Uterus (tissue), 4 donors: ENCODE results near the gene GRIA1. TPM values are rescaled to one million over a fixed set of nuclear protein-coding genes. Genes with fewer than 3 reads are reported as not detected.

Experiments used
- DNase-seq, 2 donors: peaks; one replicate each; pipeline ENCODE4 v3.0.0-alpha.2; 2019 to 2020
- H3K27ac ChIP-seq, 2 donors: fragments of 200-600 bp; sonication (generic); 1 replicate in 1 of 2; 2 replicates in 1 of 2; pipeline ENCODE4 v1.5.1; 2016 to 2018
- H3K27me3 ChIP-seq, 2 donors: fragments of 200-600 bp; sonication (generic); one replicate each; pipeline ENCODE4 v1.5.1; 2018 to 2019; ENCODE audit warnings: control low read depth in 1 of 2
- H3K36me3 ChIP-seq, 2 donors: fragments of 200-600 bp; sonication (generic); one replicate each; pipeline ENCODE4 v1.5.1; 2019; ENCODE audit warnings: control low read depth in 1 of 2
- H3K4me1 ChIP-seq, 2 donors: fragments of 200-600 bp; sonication (generic); one replicate each; pipeline ENCODE4 v1.5.1; 2018 to 2019; ENCODE audit warnings: control low read depth in 1 of 2
- H3K4me3 ChIP-seq, 2 donors: fragments of 200-600 bp; sonication (generic); 1 replicate in 1 of 2; 2 replicates in 1 of 2; pipeline ENCODE4 v1.5.1; 2018 to 2019; ENCODE audit warnings: mild to moderate bottlenecking in 1 of 2
- H3K9me3 ChIP-seq, 2 donors: fragments of 200-600 bp; sonication (generic); one replicate each; pipeline ENCODE4 v1.5.1; 2019; ENCODE audit warnings: control low read depth in 1 of 2
- CTCF ChIP-seq, 4 experiments: fragments of 200-600 bp in 2 of 4; fragments of 450-650 bp in 2 of 4; sonication (generic) in 2 of 4; IDR thresholded peaks; one replicate each; pipeline ENCODE4 v1.5.1; 2016 to 2019; ENCODE audit warnings: antibody characterized with exemption in 4 of 4, mild to moderate bottlenecking in 2 of 4, moderate library complexity in 1 of 4
- POLR2A ChIP-seq, 2 donors: fragments of 450-650 bp; IDR thresholded peaks; one replicate each; pipeline ENCODE4 v1.6.1; 2016; ENCODE audit warnings: antibody characterized with exemption in 2 of 2, mild to moderate bottlenecking in 1 of 2, moderate library complexity in 1 of 2
- intact Hi-C: fragments of 100-400 bp; cut with DNase I; formaldehyde crosslinking; loops from one replicate; pipeline ENCODE4 v1.15.1; 2023; ENCODE audit warnings: low total_unique reads
- total RNA-seq, 4 donors: library from RNA; depleted of rRNA in 3 of 4; stranded (reverse); fragments of >200 nt in 3 of 4; gene quantifications; one replicate each; pipeline versions ENCODE4 v1.1.0 to v1.2.4, GENCODE V29; 2014 to 2023
- donor health status: DM: yes; HTN: yes; CAD: no.

GRIA1 gene
- total RNA-seq, 4 donors from 2014 or later: 0.37 to 24.1 (median 1.5) TPM; not detected in 1

- no peaks in the 10 kb centered on the region for H3K9me3 ChIP-seq
- H3K27ac ChIP-seq: no peak overlapping the region
- no peaks in the 10 kb centered on the region for H3K36me3 ChIP-seq
- DNase-seq: no peak
- intact Hi-C loops: no loop called here
- H3K4me3 ChIP-seq: no peak overlapping the region
- TF ChIP-seq CTCF (IDR thresholded peaks at IDR 0.05): no peak
- no peak for TF ChIP-seq POLR2A (IDR thresholded peaks at IDR 0.05)
- no peaks in the 10 kb centered on the region for H3K27me3 ChIP-seq
- no peaks in the 10 kb centered on the region for H3K4me1 ChIP-seq
Observed at GRCh38 chr5:153605386-153605785, 114.9 kb downstream of the GRIA1 start.

- Histone ChIP-seq H3K27ac (no peak overlapping the region), H3K4me1 (no peaks in the 10 kb centered on the region), H3K9me3 (no peaks in the 10 kb centered on the region), H3K4me3 (no peak overlapping the region), H3K27me3 (no peaks in the 10 kb centered on the region), H3K36me3 (no peaks in the 10 kb centered on the region)
- no peak for DNase-seq
- intact Hi-C loops: no loop called here
- TF ChIP-seq CTCF (IDR thresholded peaks at IDR 0.05) (no peak), POLR2A (IDR thresholded peaks at IDR 0.05) (no peak)
Observed at GRCh38 chr5:153610009-153610408, 119.5 kb downstream of the GRIA1 start.

DNA sequence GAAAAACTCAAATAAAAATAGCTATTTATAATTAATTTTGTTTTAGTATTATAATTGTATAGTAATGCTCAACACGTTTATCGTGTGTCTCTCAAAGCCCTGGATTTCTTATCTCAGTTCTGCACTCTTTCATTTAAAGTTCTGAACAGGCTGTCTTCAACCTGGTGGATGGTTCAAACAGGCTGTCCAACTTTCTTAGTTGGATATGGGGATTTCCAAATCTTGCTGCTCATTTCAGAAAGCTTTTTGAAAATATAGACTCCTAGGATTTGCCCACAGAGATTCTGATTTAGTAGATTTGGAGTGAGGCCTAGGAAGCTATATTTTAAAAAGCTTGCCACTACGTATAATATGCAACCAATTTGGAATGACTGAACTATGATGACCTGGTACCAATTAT, 120.3 kb downstream of the GRIA1 start:
- DNase-seq: no peak
- Histone ChIP-seq H3K4me1 (no peaks in the 10 kb centered on the region), H3K9me3 (no peaks in the 10 kb centered on the region), H3K27ac (no peak overlapping the region), H3K4me3 (no peak overlapping the region), H3K27me3 (no peaks in the 10 kb centered on the region), H3K36me3 (no peaks in the 10 kb centered on the region)
- no peak for TF ChIP-seq POLR2A (IDR thresholded peaks at IDR 0.05)
- TF ChIP-seq CTCF (IDR thresholded peaks at IDR 0.05): no peak
- intact Hi-C loops: no loop called here

DNA sequence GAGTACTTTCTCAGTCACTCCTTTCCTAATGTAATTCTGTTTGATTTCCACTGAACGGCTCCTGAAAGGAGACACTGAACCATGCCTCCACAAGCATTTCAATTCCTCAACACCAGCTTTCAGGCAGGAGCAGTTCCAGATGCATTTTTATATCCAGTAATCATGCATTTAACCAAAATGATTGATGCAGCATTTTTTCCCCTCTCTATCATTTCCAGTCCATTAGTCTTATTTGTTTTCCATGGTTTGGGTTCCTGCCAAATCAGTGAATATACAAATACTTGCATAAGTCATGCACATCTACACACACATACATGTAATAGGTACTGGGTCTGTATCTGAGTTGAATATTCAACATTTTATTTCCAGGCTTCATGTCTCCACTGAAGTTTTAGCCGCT, 122.7 kb downstream of the GRIA1 start:
- no peak overlapping the region for H3K4me3 ChIP-seq
- H3K27me3 ChIP-seq: no peaks in the 10 kb centered on the region
- intact Hi-C loops: no loop called here
- H3K9me3 ChIP-seq: no peaks in the 10 kb centered on the region
- no peaks in the 10 kb centered on the region for H3K36me3 ChIP-seq
- H3K4me1 ChIP-seq: no peaks in the 10 kb centered on the region
- no peak for TF ChIP-seq CTCF (IDR thresholded peaks at IDR 0.05)
- TF ChIP-seq POLR2A (IDR thresholded peaks at IDR 0.05): no peak
- no peak for DNase-seq
- no peak overlapping the region for H3K27ac ChIP-seq

GRCh38 chr5:153613672-153614071, 123.2 kb downstream of the GRIA1 start:
- intact Hi-C loops: no loop called here
- no peaks in the 10 kb centered on the region for H3K4me1 ChIP-seq

More at GRCh38 chr5:153613672-153614071, 123.2 kb downstream of the GRIA1 start:
- no peaks in the 10 kb centered on the region for H3K36me3 ChIP-seq
- no peak overlapping the region for H3K4me3 ChIP-seq
- H3K9me3 ChIP-seq: no peaks in the 10 kb centered on the region
- no peaks in the 10 kb centered on the region for H3K27me3 ChIP-seq
- no peak for DNase-seq
- no peak for TF ChIP-seq POLR2A (IDR thresholded peaks at IDR 0.05)
- no peak for TF ChIP-seq CTCF (IDR thresholded peaks at IDR 0.05)
- H3K27ac ChIP-seq: no peak overlapping the region
